SK-N-SH (cell line): ENCODE results near the gene RNF166. TPM values are rescaled to one million over a fixed set of nuclear protein-coding genes. Genes with fewer than 3 reads are reported as not detected.

Experiments used
- CTCF ChIA-PET: fragments of 300-600, 350-600 bp; formaldehyde crosslinking; extraction: SDS; loops from one replicate; lab custom pipeline; 2021; lab: Yijun Ruan, JAX
- POLR2A ChIA-PET: fragments of 350-600 bp; sonication (Branson Sonifier 250); formaldehyde crosslinking; extraction: SDS; loops from one replicate; lab custom pipeline; 2020; ENCODE audit warnings: antibody characterized with exemption, inconsistent platforms; lab: Yijun Ruan, JAX
- DNase-seq: peaks from one replicate; pipeline ENCODE4 v3.0.0; 2012
- H2AFZ ChIP-seq: fragments of 200-600 bp; sonication (generic); 2 replicates; pipeline ENCODE4 v1.8.1; 2016; ENCODE audit warnings: antibody characterized with exemption, mild to moderate bottlenecking, low read depth
- H3F3A ChIP-seq: fragments of 200-600 bp; sonication (generic); replicated peaks from 2 replicates; pipeline ENCODE3; 2016; ENCODE audit warnings: antibody characterized with exemption, mild to moderate bottlenecking; ENCODE audit not compliant: insufficient read depth
- H3K27ac ChIP-seq, 2 experiments: fragments of 200-500 bp in 1 of 2; fragments of 200-600 bp in 1 of 2; sonication (Bioruptor generic) in 1 of 2; sonication (generic), shearing (Covaris generic) in 1 of 2; 2 replicates each; pipeline versions ENCODE4 v1.5.1 to v1.6.1; 2014 to 2016; ENCODE audit warnings: low read depth in 2 of 2, inconsistent platforms in 1 of 2, low read length in 1 of 2, mild to moderate bottlenecking in 1 of 2, mixed read lengths in 1 of 2
- H3K27me3 ChIP-seq: fragments of 200-600 bp; sonication (generic), shearing (Covaris generic); 2 replicates; pipeline ENCODE4 v1.6.1; 2016; ENCODE audit warnings: mixed run types; ENCODE audit not compliant: insufficient read depth
- H3K36me3 ChIP-seq, 2 experiments: fragments of 200-500 bp in 1 of 2; fragments of 200-600 bp in 1 of 2; sonication (Bioruptor generic) in 1 of 2; sonication (generic) in 1 of 2; replicated peaks in 1 of 2; 2 replicates each; pipeline versions ENCODE3 to v1.5.1; 2014 to 2016; ENCODE audit warnings: low read length in 1 of 2, mild to moderate bottlenecking in 1 of 2; ENCODE audit not compliant: insufficient read depth in 2 of 2, control insufficient read depth in 1 of 2
- H3K4me1 ChIP-seq, 2 experiments: fragments of 200-500 bp in 1 of 2; fragments of 200-600 bp in 1 of 2; sonication (Bioruptor generic) in 1 of 2; sonication (generic), shearing (Covaris generic) in 1 of 2; 2 replicates each; pipeline versions ENCODE4 v1.5.1 to v1.6.1; 2014 to 2016; ENCODE audit warnings: low read depth in 1 of 2, low read length in 1 of 2, mixed run types in 1 of 2; ENCODE audit not compliant: insufficient read depth in 2 of 2, control insufficient read depth in 1 of 2
- H3K4me2 ChIP-seq: fragments of 200-600 bp; sonication (generic), shearing (Covaris generic); 2 replicates; pipeline ENCODE4 v1.6.1; 2017; ENCODE audit warnings: mixed run types
- H3K4me3 ChIP-seq, 2 experiments: fragments of 200-500 bp in 1 of 2; fragments of 200-600 bp in 1 of 2; sonication (Bioruptor generic) in 1 of 2; sonication (generic), shearing (Covaris generic) in 1 of 2; 2 replicates each; pipeline versions ENCODE4 v1.5.1 to v1.8.1; 2014 to 2016; ENCODE audit warnings: low read depth in 2 of 2, inconsistent platforms in 1 of 2, low read length in 1 of 2, mild to moderate bottlenecking in 1 of 2, mixed read lengths in 1 of 2, moderate library complexity in 1 of 2
- H3K79me2 ChIP-seq: fragments of 200-600 bp; sonication (generic); 2 replicates; pipeline ENCODE4 v1.8.1; 2017; ENCODE audit warnings: mild to moderate bottlenecking; ENCODE audit not compliant: insufficient read depth
- H3K9ac ChIP-seq: fragments of 200-600 bp; sonication (generic); 2 replicates; pipeline ENCODE4 v1.6.1; 2017; ENCODE audit warnings: mixed run types
- H3K9me2 ChIP-seq: fragments of 200-600 bp; sonication (generic); 2 replicates; pipeline ENCODE4 v1.6.1; 2017; ENCODE audit warnings: mixed run types
- H3K9me3 ChIP-seq: fragments of 200-600 bp; sonication (generic); 2 replicates; pipeline ENCODE4 v1.6.1; 2017; ENCODE audit warnings: mixed run types, mild to moderate bottlenecking, moderate library complexity
- H4K20me1 ChIP-seq: fragments of 200-600 bp; sonication (generic); 2 replicates; pipeline ENCODE4 v1.6.1; 2017; ENCODE audit warnings: mild to moderate bottlenecking, mixed run types; ENCODE audit not compliant: insufficient read depth
- CHD2 ChIP-seq: fragments of 150-350 bp; IDR thresholded peaks from 2 replicates; pipeline ENCODE4 v1.6.1; 2018; ENCODE audit warnings: low read length; ENCODE audit not compliant: partially characterized antibody
- EP300 ChIP-seq, 2 experiments: IDR thresholded peaks; 2 replicates each; pipeline versions ENCODE4 v1.4.0 to v1.6.1; 2012; ENCODE audit warnings: borderline replicate concordance in 1 of 2, low read depth in 1 of 2, low read length in 1 of 2
- FOSL2 ChIP-seq: IDR thresholded peaks from 2 replicates; pipeline ENCODE4 v1.4.0; 2012; ENCODE audit warnings: low read depth, mild to moderate bottlenecking, moderate library complexity, borderline replicate concordance
- FOXJ3 ChIP-seq: sonication (generic); formaldehyde crosslinking; IDR thresholded peaks from 2 replicates; pipeline ENCODE4 v1.5.1; 2020; ENCODE audit warnings: mild to moderate bottlenecking, missing genetic modification reagents
- FOXM1 ChIP-seq: IDR thresholded peaks from 2 replicates; pipeline ENCODE4 v1.4.0; 2012; ENCODE audit warnings: low read depth, mild to moderate bottlenecking
- GATA2 ChIP-seq: sonication (generic); formaldehyde crosslinking; IDR thresholded peaks from 2 replicates; pipeline ENCODE4 v1.5.0; 2020; ENCODE audit warnings: mild to moderate bottlenecking, missing genetic modification reagents
- IRF3 ChIP-seq: fragments of 150-350 bp; IDR thresholded peaks from 2 replicates; pipeline ENCODE4 v1.6.1; 2016; ENCODE audit warnings: mild to moderate bottlenecking, low read depth, low read length
- MEF2A ChIP-seq: IDR thresholded peaks from 2 replicates; pipeline ENCODE4 v1.4.0; 2012; ENCODE audit warnings: low read depth, borderline replicate concordance
- MXI1 ChIP-seq: IDR thresholded peaks from 2 replicates; pipeline ENCODE4 v1.6.1; 2012; ENCODE audit warnings: mild to moderate bottlenecking, low read depth, low read length, improper control_type of control experiment
- NRF1 ChIP-seq: IDR thresholded peaks from 2 replicates; pipeline ENCODE4 v1.6.1; 2012; ENCODE audit warnings: low read depth, mild to moderate bottlenecking, low read length
- RAD21 ChIP-seq: IDR thresholded peaks from 2 replicates; pipeline ENCODE4 v1.6.1; 2012; ENCODE audit warnings: mild to moderate bottlenecking, low read length
- REST ChIP-seq: IDR thresholded peaks from 2 replicates; pipeline ENCODE4 v1.6.1; 2012; ENCODE audit warnings: mild to moderate bottlenecking, low read depth, low read length, moderate library complexity
- RXRA ChIP-seq: IDR thresholded peaks from 2 replicates; pipeline ENCODE4 v1.4.0; 2012; ENCODE audit warnings: low read depth, mild to moderate bottlenecking, borderline replicate concordance
- SMC3 ChIP-seq: IDR thresholded peaks from 2 replicates; pipeline ENCODE4 v1.6.1; 2012; ENCODE audit warnings: low read depth, low read length, improper control_type of control experiment
- TAF1 ChIP-seq: IDR thresholded peaks from 2 replicates; pipeline ENCODE4 v1.6.1; 2012; ENCODE audit warnings: low read depth, mild to moderate bottlenecking, low read length, moderate library complexity, borderline replicate concordance
- TCF12 ChIP-seq: IDR thresholded peaks from 2 replicates; pipeline ENCODE4 v1.4.0; 2012
- TEAD4 ChIP-seq: IDR thresholded peaks from 2 replicates; pipeline ENCODE4 v1.4.0; 2012; ENCODE audit warnings: mild to moderate bottlenecking, borderline replicate concordance; ENCODE audit not compliant: insufficient read depth
- YY1 ChIP-seq: IDR thresholded peaks from 2 replicates; pipeline ENCODE4 v1.4.0; 2012; ENCODE audit warnings: low read depth, mild to moderate bottlenecking
- WGBS: methylation state at CpG from one replicate; pipeline ENCODE4 v1.1.6; 2017; ENCODE audit warnings: low lambda C conversion rate; 5-methylcytosine and 5-hydroxymethylcytosine counted together
- polyA plus RNA-seq, 3 experiments: library from polyadenylated mRNA; depleted of rRNA; stranded (reverse); fragments of >200 nt; gene quantifications; 2 replicates each; pipeline ENCODE4 v1.2.3, GENCODE V29; 2012
- TF ChIP-seq, protein P1 (sequence below): fragments of 150-350 bp; IDR thresholded peaks from 2 replicates; pipeline ENCODE4 v1.6.1; 2017; ENCODE audit warnings: antibody characterized with exemption, low read length, low read depth, borderline replicate concordance
- TF ChIP-seq, protein P2 (sequence below): fragments of 200-600 bp; sonication (generic); IDR thresholded peaks from 2 replicates; pipeline ENCODE4 v1.6.1; 2017; ENCODE audit warnings: antibody characterized with exemption, mild to moderate bottlenecking, moderate library complexity
- TF ChIP-seq, protein P3 (sequence below): IDR thresholded peaks from 2 replicates; pipeline ENCODE4 v1.4.0; 2012; ENCODE audit warnings: low read depth, borderline replicate concordance

Gene RNF166
- polyA plus RNA-seq, 1 of the 3 experiments (the other 2 are of a cell fraction) = 17.2 TPM

DNA sequence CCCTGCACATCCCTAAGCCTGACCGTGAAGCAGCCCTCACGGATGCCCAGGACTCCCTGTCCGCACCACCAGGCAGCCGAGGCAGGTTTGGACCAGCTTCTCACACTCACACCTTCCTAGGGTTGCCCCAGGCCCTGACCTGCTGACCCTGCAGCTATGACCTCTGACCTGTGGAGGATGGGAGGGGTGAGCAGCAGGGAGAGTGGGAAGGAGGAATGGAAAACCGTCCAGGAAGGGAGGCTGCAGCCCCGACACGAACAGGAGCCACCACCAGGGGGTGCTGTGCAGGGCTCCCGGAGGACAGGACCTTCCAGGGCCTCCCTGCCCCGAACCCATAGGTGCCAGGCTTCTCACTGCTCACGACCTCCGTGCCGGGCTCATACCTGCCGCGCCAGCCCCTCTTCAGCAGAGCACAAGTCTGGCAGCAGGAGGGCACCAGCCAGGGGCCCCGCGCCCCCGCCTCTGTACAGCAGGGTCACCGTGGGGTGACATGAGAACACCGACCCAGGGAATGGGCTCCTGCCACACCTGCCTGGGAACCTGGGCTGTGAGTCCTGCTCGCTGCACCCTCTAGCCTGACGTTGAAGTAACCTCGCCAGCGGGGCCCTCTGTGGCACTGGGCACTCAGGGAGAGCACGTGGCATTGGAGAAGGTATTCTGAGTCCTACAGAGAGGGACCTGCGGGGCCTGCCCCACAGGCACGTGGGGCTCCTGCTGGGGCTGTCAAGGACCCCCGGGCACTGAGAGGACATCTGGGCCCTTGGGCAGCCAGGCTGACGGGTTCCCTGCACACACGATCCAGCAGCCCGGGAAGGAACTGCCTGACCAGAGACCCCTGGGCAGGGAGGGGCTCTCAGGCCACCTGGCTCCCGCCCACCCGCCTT is 37.7 kb upstream of the RNF166 start:
- H3K9me2 ChIP-seq = no peaks in the 10 kb centered on the region
- ChIA-PET CTCF (interaction anchor here (0.7 to 30.9 kb wide), 16 partner anchors 4 to 472 kb away, joined by 3 to 540 read pairs (median 4); partner anchors contain the start of gene PIEZO1), POLR2A (no interaction called here)
- H3K79me2 ChIP-seq = peaks cover 42% of the 10 kb centered on the region; the same call in 1 of the 2 replicates
- no peak overlapping the region for H2AFZ ChIP-seq
- H3K9me3 ChIP-seq = no peaks in the 10 kb centered on the region
- 56% methylated on average over 13 of the region's 32 CpGs for WGBS
- H3K4me1 ChIP-seq = peaks cover 0 to 3% of the 10 kb centered on the region in 2 experiments; a peak in 1 of 4 replicates
- H3K27ac ChIP-seq = no peak overlapping the region
- H4K20me1 ChIP-seq = peaks cover 30% of the 10 kb centered on the region
- no peaks in the 10 kb centered on the region for H3K27me3 ChIP-seq
- H3K4me2 ChIP-seq = no peak overlapping the region
- H3F3A ChIP-seq = peaks cover 4% of the 10 kb centered on the region
- no peak for TF ChIP-seq FOXM1
- TF ChIP-seq IRF3 = no peak
- TF ChIP-seq, protein P1, sequence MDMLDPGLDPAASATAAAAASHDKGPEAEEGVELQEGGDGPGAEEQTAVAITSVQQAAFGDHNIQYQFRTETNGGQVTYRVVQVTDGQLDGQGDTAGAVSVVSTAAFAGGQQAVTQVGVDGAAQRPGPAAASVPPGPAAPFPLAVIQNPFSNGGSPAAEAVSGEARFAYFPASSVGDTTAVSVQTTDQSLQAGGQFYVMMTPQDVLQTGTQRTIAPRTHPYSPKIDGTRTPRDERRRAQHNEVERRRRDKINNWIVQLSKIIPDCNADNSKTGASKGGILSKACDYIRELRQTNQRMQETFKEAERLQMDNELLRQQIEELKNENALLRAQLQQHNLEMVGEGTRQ = no peak
- TF ChIP-seq, protein P2, sequence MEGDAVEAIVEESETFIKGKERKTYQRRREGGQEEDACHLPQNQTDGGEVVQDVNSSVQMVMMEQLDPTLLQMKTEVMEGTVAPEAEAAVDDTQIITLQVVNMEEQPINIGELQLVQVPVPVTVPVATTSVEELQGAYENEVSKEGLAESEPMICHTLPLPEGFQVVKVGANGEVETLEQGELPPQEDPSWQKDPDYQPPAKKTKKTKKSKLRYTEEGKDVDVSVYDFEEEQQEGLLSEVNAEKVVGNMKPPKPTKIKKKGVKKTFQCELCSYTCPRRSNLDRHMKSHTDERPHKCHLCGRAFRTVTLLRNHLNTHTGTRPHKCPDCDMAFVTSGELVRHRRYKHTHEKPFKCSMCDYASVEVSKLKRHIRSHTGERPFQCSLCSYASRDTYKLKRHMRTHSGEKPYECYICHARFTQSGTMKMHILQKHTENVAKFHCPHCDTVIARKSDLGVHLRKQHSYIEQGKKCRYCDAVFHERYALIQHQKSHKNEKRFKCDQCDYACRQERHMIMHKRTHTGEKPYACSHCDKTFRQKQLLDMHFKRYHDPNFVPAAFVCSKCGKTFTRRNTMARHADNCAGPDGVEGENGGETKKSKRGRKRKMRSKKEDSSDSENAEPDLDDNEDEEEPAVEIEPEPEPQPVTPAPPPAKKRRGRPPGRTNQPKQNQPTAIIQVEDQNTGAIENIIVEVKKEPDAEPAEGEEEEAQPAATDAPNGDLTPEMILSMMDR = peak; percentile 81
- no peak for TF ChIP-seq FOSL2
- no peak for TF ChIP-seq TCF12
- TF ChIP-seq CHD2 = no peak
- no peak for TF ChIP-seq YY1
- TF ChIP-seq REST = no peak
- TF ChIP-seq TEAD4 = no peak
- peak; percentile 87 for TF ChIP-seq SMC3
- peak; percentile 64 for TF ChIP-seq RAD21
- no peak for TF ChIP-seq RXRA
- no peak for TF ChIP-seq GATA2 (CRISPR knock-in tag)
- TF ChIP-seq TAF1 = no peak
- no peak for TF ChIP-seq MXI1
- TF ChIP-seq FOXJ3 = no peak
- TF ChIP-seq, protein P3, sequence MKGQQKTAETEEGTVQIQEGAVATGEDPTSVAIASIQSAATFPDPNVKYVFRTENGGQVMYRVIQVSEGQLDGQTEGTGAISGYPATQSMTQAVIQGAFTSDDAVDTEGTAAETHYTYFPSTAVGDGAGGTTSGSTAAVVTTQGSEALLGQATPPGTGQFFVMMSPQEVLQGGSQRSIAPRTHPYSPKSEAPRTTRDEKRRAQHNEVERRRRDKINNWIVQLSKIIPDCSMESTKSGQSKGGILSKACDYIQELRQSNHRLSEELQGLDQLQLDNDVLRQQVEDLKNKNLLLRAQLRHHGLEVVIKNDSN = no peak
- TF ChIP-seq EP300 (IDR thresholded peaks at IDR 0.05; ENCODE audit: borderline replicate concordance in 1 of 2, low read depth in 1 of 2, low read length in 1 of 2) = no peak
- TF ChIP-seq MEF2A = no peak
- TF ChIP-seq NRF1 = no peak
- H3K9ac ChIP-seq = no peak overlapping the region
- H3K4me3 ChIP-seq = peak overlapping the region in 1 of 2 experiments; percentile 9; a peak in 1 of 4 replicates
- H3K36me3 ChIP-seq = peaks cover 0 to 18% of the 10 kb centered on the region in 2 experiments
- peak; percentile 95 for DNase-seq
